Peyer's patch (tissue), 4 donors: Measurements from ENCODE around the gene MINDY4.
"Not testable (repeated sequence)": the region's sequence is repeated elsewhere in the genome, so short reads cannot be mapped to it uniquely, and the experiment has no call there.

Source experiments
- POLR2A ChIP-seq, 2 donors: fragments of 450-650 bp; IDR thresholded peaks; one replicate each; pipeline ENCODE4 v1.5.1; 2017; ENCODE audit warnings: antibody characterized with exemption in 2 of 2, mild to moderate bottlenecking in 2 of 2, moderate library complexity in 2 of 2
- TF ChIP-seq, protein P1 (sequence below), 6 experiments: fragments of 450-650 bp in 4 of 6; fragments of 200-600 bp in 2 of 6; sonication (generic) in 1 of 6; IDR thresholded peaks; one replicate each; pipeline ENCODE4 v1.5.1; 2017 to 2019; ENCODE audit warnings: antibody characterized with exemption in 6 of 6, mild to moderate bottlenecking in 3 of 6, moderate library complexity in 1 of 6

DNA sequence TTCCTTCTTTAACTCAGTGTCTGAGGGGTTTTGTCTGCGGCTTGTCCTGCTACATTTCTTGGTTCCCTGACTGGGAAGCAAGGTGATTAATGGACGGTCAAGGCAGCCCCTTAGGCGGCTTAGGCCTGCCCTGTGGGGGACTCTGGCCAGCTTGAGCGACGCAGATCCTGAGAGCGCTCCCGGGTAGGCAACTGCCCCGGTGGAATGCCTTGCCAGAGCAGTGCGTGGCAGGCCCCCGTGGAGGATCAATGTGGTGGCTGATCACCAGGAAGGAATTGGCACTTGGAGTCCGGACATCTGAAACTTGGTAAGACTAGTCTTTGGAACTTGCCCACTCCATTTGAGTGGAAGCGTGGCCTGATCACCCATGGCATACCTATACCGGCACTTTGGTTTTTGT lies 36.7 kb downstream of the MINDY4 start:
- TF ChIP-seq, protein P1, sequence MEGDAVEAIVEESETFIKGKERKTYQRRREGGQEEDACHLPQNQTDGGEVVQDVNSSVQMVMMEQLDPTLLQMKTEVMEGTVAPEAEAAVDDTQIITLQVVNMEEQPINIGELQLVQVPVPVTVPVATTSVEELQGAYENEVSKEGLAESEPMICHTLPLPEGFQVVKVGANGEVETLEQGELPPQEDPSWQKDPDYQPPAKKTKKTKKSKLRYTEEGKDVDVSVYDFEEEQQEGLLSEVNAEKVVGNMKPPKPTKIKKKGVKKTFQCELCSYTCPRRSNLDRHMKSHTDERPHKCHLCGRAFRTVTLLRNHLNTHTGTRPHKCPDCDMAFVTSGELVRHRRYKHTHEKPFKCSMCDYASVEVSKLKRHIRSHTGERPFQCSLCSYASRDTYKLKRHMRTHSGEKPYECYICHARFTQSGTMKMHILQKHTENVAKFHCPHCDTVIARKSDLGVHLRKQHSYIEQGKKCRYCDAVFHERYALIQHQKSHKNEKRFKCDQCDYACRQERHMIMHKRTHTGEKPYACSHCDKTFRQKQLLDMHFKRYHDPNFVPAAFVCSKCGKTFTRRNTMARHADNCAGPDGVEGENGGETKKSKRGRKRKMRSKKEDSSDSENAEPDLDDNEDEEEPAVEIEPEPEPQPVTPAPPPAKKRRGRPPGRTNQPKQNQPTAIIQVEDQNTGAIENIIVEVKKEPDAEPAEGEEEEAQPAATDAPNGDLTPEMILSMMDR (IDR thresholded peaks at IDR 0.05) = not testable (repeated sequence)
- not testable (repeated sequence) for TF ChIP-seq POLR2A (IDR thresholded peaks at IDR 0.05)
